ENCODE results near the gene LRMDA. TPM values are rescaled to one million over a fixed set of nuclear protein-coding genes. Genes with fewer than 3 reads are reported as not detected.

The LRMDA gene
- total RNA-seq, 4 donors from 2014 or later = 0.88 to 14.1 (median 5.1) TPM; not detected in 1

DNA sequence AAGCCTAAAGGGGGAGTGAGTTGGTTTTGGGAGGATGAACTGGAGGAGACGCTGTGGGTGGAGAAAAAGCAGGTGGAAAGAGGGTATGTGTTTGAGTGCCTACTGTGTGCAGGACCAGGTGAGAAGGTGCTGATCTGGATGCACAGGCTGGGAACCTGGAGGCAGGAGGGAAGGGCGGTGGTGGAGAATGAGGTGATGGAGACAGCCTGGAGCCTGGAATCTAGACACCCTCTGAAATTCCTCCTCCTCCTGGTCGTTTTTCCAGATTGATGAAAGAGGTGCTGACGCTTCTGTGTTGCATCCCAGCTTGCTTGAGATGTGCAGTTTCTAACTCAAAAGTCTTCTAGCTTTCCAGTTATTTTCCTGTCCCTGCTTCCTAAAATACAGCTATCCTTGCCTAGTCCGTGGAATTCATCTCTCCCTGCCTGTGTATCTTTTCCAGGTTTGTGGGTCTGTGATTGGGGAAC is 67.5 kb downstream of the LRMDA start:
- intact Hi-C loops (cut with DNase I) = no loop called here
- TF ChIP-seq, protein P1, sequence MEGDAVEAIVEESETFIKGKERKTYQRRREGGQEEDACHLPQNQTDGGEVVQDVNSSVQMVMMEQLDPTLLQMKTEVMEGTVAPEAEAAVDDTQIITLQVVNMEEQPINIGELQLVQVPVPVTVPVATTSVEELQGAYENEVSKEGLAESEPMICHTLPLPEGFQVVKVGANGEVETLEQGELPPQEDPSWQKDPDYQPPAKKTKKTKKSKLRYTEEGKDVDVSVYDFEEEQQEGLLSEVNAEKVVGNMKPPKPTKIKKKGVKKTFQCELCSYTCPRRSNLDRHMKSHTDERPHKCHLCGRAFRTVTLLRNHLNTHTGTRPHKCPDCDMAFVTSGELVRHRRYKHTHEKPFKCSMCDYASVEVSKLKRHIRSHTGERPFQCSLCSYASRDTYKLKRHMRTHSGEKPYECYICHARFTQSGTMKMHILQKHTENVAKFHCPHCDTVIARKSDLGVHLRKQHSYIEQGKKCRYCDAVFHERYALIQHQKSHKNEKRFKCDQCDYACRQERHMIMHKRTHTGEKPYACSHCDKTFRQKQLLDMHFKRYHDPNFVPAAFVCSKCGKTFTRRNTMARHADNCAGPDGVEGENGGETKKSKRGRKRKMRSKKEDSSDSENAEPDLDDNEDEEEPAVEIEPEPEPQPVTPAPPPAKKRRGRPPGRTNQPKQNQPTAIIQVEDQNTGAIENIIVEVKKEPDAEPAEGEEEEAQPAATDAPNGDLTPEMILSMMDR (IDR thresholded peaks at IDR 0.05) = no peak
- no peak for TF ChIP-seq POLR2A (IDR thresholded peaks at IDR 0.05)
- Histone ChIP-seq H3K4me1 (peaks cover 0 to 20% (median 15%) of the 10 kb centered on the region in 3 donors), H3K27me3 (peaks cover 0 to 22% (median 0%) of the 10 kb centered on the region in 4 donors), H3K36me3 (no peaks in the 10 kb centered on the region), H3K27ac (peak overlapping the region in 2 of 4 donors; percentile 28 to 42), H3K9me3 (no peaks in the 10 kb centered on the region), H3K4me3 (no peak overlapping the region)
- WGBS, 2 donors = 33 to 45% methylated on average over 5 of the region's 5 CpGs
- no peak for DNase-seq

DNA sequence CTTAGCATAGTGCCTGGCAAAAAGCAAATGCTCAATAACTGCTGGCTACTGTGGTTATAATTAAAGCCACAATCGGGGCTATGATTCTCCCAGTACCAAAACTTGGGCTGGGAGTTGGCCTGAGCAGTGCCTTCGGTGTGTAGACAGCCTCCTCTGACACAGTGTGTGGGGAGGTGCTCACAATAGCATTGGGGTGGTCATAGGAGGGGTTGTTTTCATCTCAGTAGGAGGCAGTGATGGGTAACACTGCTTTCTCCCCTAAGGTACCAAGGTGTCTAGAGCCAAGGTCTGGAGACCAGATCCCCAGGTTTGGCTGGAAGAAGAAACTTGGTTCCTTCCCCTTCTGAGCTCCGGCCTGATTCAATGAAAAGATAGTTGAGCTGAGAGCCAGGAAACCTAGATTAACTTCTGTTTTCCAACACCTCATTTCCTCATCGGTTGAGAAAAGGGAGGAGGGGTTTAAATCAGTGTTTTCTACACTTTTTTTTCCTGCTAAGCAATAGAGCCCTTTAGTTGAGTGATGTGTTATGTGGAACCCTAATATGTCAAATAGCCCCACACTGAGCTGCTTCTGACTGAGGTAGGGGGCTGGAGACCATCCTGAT is 68.2 kb downstream of the LRMDA start:
- Histone ChIP-seq H3K27ac (no peak overlapping the region), H3K36me3 (no peaks in the 10 kb centered on the region), H3K4me3 (no peak overlapping the region), H3K9me3 (no peaks in the 10 kb centered on the region), H3K4me1 (peaks cover 0 to 20% (median 15%) of the 10 kb centered on the region in 3 donors), H3K27me3 (peaks cover 0 to 24% (median 0%) of the 10 kb centered on the region in 4 donors)
- intact Hi-C loops (cut with DNase I) = no loop called here
- TF ChIP-seq POLR2A (IDR thresholded peaks at IDR 0.05) = no peak
- TF ChIP-seq, protein P1 (IDR thresholded peaks at IDR 0.05) = no peak
- no peak for DNase-seq
- 40 to 47% methylated on average over 4 of the region's 4 CpGs for WGBS, 2 donors

DNA sequence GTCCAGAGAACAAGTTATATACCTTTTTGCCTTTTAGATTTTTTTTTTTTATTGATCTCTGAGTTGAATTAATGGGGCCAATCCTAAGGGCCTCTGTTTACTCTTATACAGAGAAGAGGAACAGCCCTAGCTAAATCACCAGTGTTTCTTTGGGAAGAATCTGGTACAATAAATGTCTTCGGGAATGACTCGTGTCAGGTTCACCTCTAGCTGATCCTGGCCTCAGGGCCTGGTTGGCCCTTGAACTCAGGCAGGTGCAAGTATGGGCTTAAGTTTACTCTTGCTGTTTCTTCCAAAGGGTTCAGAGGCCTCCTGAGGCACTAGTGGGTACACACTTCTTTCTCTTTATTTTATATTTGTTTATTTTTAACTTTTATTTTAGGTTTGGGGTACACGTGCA is 71.0 kb downstream of the LRMDA start:
- Histone ChIP-seq H3K27ac (no peak overlapping the region), H3K9me3 (no peaks in the 10 kb centered on the region), H3K27me3 (peaks cover 0 to 32% (median 0%) of the 10 kb centered on the region in 4 donors), H3K36me3 (no peaks in the 10 kb centered on the region), H3K4me1 (peaks cover 0 to 24% (median 23%) of the 10 kb centered on the region in 3 donors), H3K4me3 (no peak overlapping the region)
- no peak for DNase-seq
- no peak for TF ChIP-seq POLR2A (IDR thresholded peaks at IDR 0.05)
- TF ChIP-seq, protein P1 (IDR thresholded peaks at IDR 0.05) = no peak
- WGBS, 2 donors = 56 to 63% methylated on average over 3 of the region's 3 CpGs
- intact Hi-C loops (cut with DNase I) = no loop called here

DNA sequence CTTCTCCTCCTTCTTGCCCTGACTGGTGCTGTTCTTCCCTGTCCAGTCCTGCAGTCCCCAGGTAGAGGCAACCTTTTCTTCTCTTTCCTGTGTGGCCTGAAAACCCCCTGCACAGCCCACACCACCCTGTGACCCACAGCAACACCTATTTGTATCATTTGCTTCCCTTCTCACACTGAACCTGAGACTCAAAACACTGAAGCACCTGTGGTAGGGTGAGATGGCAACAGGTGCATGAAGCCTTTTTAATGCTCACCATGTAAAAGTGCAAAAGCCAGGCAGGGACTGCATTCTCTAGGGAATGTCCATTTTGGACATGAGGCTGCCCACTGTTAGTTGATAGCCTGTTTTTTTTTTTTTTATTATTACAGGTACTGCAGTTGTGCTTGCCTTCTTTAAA is 71.4 kb downstream of the LRMDA start:
- no peaks in the 10 kb centered on the region for H3K36me3 ChIP-seq
- peaks cover 0 to 28% (median 0%) of the 10 kb centered on the region in 4 donors for H3K27me3 ChIP-seq
- intact Hi-C loops (cut with DNase I) = no loop called here
- no peaks in the 10 kb centered on the region for H3K9me3 ChIP-seq
- H3K27ac ChIP-seq = no peak overlapping the region
- TF ChIP-seq, protein P1 (IDR thresholded peaks at IDR 0.05) = no peak
- no peak for TF ChIP-seq POLR2A (IDR thresholded peaks at IDR 0.05)
- peaks cover 0 to 29% (median 28%) of the 10 kb centered on the region in 3 donors for H3K4me1 ChIP-seq
- no peak for DNase-seq
- no peak overlapping the region for H3K4me3 ChIP-seq

DNA sequence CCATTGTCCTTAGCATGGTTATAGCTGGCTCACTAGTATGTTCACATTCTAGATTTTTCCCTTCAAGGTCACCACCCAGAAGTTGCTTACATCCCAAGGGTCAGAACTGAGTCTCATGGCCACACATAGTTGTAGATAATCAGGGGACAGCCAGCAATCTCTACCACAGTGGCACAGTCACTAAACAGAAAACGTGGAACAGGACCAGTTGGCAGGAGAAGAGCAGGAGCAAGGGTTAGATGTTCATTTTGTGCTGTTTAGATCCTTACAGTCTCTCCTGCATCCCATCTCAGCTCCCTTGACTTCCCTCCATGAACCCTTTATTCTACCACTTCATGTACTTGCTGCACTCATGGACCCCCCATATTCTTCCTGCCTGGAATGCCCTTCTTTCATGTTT is 73.9 kb downstream of the LRMDA start:
- no peak for DNase-seq
- intact Hi-C loops (cut with DNase I) = no loop called here
- no peak overlapping the region for H3K4me3 ChIP-seq
- H3K36me3 ChIP-seq = no peaks in the 10 kb centered on the region
- H3K27me3 ChIP-seq = peaks cover 0 to 13% (median 0%) of the 10 kb centered on the region in 4 donors
- H3K4me1 ChIP-seq = peaks cover 4 to 29% (median 22%) of the 10 kb centered on the region in 3 donors
- H3K9me3 ChIP-seq = no peaks in the 10 kb centered on the region
- TF ChIP-seq POLR2A (IDR thresholded peaks at IDR 0.05) = no peak
- TF ChIP-seq, protein P1 (IDR thresholded peaks at IDR 0.05) = no peak
- H3K27ac ChIP-seq = no peak overlapping the region
- WGBS, 2 donors = 88 to 92% methylated on average over 1 of the region's 1 CpG
